HG02763 (cell line): ENCODE data around the gene MCF2L2.

Experiments used
- ATAC-seq: cut with Tn5 transposase; IDR thresholded peaks from one replicate; pipeline ENCODE4 v1.9.1; 2021; ENCODE audit warnings: mild to moderate bottlenecking, moderate library complexity; ENCODE audit not compliant: unreplicated experiment

Gene MCF2L2

GRCh38 chr3:183328823-183329222 is 99.6 kb downstream of the MCF2L2 start:
- no peak for ATAC-seq

GRCh38 chr3:183328164-183328563 is 100.3 kb downstream of the MCF2L2 start:
- ATAC-seq, result no peak

DNA sequence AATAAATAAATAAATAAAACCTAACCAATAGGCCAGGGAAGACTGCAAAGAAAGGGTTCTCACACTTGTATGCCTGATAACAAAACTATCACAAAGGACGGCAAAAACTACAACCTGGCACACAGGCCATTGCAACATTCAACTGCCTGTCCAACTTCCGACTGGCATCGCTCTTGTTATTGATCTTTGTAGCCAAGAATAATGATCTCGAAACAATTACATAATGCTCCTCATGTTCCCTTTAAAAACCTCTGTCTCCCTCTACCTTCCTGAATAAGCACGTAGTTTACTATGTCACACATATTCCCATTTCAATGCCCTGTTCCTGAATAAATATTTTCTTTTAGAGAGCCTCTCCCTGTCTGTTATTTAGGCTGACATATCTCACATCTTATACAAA is 101.1 kb downstream of the MCF2L2 start:
- ATAC-seq, result no peak

GRCh38 chr3:183324083-183324482 is 104.3 kb downstream of the MCF2L2 start:
- ATAC-seq, result no peak

DNA sequence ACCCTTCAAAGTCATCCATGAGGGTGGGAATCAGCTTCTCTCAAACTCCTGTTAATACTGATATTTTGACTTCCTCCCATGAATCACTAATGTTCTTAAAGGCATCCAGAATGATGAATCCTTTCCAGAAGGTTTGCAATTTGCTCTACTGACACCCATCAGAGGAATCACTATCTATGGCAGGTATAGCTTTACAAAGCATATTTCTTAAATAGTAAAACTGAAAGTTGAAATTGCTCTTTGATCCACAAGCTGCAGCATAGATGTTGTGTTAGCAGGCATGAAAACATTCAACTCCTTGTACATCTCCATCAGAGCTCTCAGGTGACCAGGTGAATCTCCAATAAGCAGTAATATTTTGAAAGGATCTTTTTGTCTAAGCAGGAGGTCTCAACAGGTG is 109.0 kb downstream of the MCF2L2 start:
- ATAC-seq, result no peak

DNA sequence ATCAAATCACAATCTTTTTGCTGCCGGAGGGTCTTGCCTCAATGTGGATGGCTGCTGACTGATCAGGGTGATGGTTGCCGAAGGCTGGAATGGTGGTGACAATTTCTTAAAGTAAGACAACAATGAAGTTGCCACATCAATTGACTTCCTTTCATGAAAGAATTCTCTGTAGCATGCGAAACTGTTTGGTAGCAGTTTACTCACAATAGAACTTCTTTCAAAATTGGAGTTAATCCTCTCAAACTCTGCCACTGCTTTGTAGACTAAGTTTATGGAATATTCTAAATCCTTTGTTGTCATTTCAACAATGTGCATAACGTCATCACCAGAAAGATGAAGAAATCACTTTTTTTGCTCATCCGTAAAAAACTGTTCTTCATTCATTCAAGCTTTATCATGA is 109.5 kb downstream of the MCF2L2 start:
- no peak for ATAC-seq

GRCh38 chr3:183317886-183318865 is 110.2 kb downstream of the MCF2L2 start:
- no peak for ATAC-seq

DNA sequence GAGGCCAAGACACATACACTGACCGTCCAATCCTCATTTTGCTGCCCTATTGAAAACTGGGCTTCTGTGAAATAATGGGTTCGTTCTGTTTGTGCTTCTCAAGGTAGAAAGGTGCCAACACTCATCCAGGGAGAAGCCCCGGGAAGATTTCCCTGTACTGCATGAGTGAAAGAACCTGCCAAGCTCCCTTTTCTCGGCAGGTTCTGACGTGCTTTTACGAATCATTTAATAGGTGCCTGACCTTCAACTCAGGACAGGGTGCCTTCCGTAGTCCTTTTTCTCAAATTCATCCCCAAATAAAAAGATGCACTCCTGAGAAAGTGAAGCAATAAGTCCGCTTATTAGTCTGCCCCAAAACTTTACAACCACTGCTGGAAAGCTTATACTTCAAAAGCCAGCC is 111.1 kb downstream of the MCF2L2 start:
- no peak for ATAC-seq

- ATAC-seq, result no peak
Observed at GRCh38 chr3:183315739-183316138, 112.7 kb downstream of the MCF2L2 start.

GRCh38 chr3:183313764-183314163 is 114.7 kb downstream of the MCF2L2 start:
- ATAC-seq, result no peak

DNA sequence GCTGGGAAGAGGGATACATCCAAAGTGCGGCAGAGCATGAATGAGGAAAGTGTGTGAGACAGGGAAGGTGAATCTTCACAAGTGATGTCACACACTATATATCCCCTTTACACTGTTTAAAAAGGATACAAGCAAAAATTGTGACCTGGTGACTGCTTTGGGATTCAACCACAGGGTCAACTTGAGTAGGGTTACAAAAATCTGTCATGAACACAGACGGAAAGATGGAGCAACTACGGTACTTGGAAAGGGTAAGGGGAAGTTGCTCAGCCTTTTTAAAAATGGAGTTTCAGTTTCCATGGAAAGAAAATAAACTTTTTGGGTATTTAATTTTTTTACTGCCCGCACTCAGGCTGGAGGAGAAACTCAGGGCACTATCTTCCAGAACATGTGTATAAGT is 115.1 kb downstream of the MCF2L2 start:
- no peak for ATAC-seq

- ATAC-seq, result no peak
Observed at GRCh38 chr3:183312433-183312832, 116.0 kb downstream of the MCF2L2 start.

GRCh38 chr3:183310936-183311335 is 117.5 kb downstream of the MCF2L2 start:
- ATAC-seq, result no peak

DNA sequence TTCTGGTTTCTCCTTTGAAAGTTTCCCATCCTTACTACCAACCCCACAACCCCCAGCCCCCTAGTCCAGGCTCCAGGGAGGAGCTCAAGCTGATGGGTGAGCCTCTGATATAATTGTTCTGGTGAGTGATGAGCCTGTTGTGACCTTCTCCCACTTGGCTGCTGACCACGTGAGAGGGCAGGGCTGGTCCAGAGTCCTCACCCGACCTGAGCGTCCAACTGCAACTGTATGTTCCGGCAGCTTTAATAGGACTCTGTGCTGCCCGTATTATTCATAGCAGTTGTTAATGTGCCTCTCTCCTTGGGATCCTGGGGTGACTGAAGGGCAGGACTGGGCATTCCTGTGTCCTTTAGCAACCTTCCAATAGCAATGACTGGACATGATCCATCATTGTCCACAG is 119.1 kb downstream of the MCF2L2 start:
- ATAC-seq, result no peak

- ATAC-seq, result no peak
Observed at GRCh38 chr3:183308751-183309150, 119.7 kb downstream of the MCF2L2 start.

DNA sequence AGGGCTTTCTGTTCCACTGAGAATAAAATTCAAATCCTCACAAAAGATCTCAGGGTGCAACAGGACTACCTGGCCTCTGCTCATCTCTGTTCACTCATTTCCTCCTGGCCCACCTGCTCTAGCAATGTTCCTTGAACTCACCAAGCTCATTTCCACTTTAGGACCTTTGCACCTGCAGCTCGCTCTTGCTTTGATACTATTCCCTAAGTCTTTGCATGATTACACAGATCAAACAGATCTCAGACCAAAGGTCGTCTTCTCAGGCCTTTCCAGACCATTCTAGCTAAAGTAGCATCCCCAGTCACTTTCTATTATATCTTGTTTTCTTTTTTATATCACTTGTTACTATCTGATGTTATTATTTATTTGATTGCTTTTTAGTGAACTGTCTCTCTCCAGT is 120.7 kb downstream of the MCF2L2 start:
- no peak for ATAC-seq

GRCh38 chr3:183306798-183307671 is 121.4 kb downstream of the MCF2L2 start:
- no peak for ATAC-seq

- no peak for ATAC-seq
Observed at GRCh38 chr3:183303690-183304089, 124.7 kb downstream of the MCF2L2 start.

GRCh38 chr3:183301937-183302580 is 126.4 kb downstream of the MCF2L2 start:
- no peak for ATAC-seq

DNA sequence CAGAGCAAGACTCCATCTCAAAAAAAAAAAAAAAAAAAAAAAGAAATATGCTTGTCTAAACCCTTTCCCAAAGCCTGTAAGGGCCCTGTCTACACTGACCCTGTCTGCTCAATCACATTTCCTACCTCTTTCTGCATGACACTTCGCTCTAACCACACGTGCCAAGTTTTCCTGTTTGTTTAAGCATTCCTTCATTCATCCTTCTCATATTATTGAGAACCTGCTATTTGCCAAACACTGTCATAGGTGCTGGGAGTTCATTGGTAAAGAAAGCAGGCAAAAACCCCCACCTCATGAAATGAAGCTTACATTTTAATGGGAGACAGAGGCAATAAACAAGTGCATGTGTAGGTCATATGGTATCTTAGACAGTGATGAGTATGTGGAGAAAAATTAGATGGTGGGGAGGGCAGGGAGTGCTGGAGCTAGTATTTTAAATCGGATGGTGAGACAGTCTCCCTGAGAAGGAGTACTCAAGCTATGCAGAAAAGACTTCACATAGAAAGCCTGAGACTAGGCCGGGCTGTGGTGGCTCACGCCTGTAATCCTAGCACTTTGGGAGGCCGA is 127.3 kb downstream of the MCF2L2 start:
- ATAC-seq, result no peak

DNA sequence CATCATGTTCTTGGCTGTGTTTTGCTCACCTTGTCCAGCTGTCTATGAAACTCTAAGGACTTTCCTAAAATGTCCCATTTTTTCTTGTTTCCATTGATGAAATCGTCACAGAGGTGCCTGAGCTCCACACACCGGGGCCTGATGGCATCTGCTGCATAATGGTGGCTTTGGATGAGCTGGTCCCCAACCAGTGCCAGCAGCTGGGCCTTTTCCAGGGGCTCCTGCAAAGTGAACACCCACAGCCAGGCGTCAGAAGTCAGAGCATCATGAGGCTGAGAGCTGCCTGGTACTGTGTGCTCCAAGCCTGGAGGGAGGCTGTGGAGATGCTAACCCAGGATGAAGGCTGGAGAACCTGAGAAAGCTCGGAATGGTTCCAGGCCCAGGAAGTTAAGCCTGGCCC is 128.4 kb downstream of the MCF2L2 start:
- no peak for ATAC-seq
